Breast epithelium (tissue), 3 donors: ENCODE results near the gene MAN1C1.

Experiments used
- CTCF ChIP-seq, 3 donors: fragments of 450-650 bp; IDR thresholded peaks; one replicate each; pipeline ENCODE4 v1.5.1; 2016 to 2017; ENCODE audit warnings: antibody characterized with exemption in 3 of 3, mild to moderate bottlenecking in 3 of 3, moderate library complexity in 3 of 3
- POLR2A ChIP-seq: fragments of 450-650 bp; IDR thresholded peaks from one replicate; pipeline ENCODE4 v1.6.1; 2016; ENCODE audit warnings: antibody characterized with exemption, mild to moderate bottlenecking, moderate library complexity
- POLR2AphosphoS5 ChIP-seq, 3 donors: sonication (generic); formaldehyde crosslinking; IDR thresholded peaks; one replicate each; pipeline ENCODE4 v1.6.1; 2017; ENCODE audit warnings: antibody characterized with exemption in 3 of 3

GRCh38 chr1:25694167-25695007 is 77.8 kb downstream of the MAN1C1 start:
- no peak for TF ChIP-seq CTCF (IDR thresholded peaks at IDR 0.05)
- no peak for TF ChIP-seq POLR2A
- peak in 2 of 3 donors; percentile 38 to 85 for TF ChIP-seq POLR2AphosphoS5 (IDR thresholded peaks at IDR 0.05)
